ENCODE data around the gene CPTP.

CPTP gene

DNA sequence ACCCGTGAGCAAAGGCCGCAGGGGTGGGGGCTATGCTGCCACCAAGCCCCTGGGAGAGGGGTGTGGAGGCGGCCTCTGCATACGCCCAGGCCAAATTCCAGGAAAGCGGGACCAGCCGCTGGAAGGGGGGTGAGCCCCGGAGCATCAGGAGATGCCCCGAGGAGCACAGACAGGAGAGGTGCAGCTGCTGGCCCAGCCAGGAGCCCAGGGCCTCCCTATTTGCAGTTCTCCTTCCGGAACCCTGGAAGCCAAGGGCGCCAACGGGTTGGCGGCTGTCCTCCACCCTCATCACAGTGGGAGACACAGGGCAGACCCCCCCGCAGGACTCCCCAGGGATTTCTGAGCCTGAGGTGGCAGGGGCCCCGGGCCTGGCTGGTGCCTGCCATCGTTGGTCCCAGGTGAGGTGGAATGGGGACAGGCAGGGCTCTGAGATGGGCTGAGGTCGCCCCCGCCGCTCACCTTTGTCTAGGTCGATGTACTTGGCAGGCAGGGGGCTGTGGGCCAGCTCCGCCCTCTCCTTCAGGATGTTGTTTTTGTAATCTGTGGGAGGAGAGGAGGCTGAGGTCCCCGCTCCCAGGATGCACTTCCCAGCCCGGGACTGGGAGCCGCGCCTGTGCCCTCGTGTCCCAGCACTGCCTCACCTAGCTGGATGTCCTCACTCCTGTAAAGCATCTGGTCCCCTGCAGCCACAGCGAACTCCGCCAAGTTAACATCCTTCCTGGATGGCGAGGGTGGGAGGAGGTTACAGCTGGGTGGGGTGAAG is 29.0 kb downstream of the CPTP start:
- TF ChIP-seq, protein P1, sequence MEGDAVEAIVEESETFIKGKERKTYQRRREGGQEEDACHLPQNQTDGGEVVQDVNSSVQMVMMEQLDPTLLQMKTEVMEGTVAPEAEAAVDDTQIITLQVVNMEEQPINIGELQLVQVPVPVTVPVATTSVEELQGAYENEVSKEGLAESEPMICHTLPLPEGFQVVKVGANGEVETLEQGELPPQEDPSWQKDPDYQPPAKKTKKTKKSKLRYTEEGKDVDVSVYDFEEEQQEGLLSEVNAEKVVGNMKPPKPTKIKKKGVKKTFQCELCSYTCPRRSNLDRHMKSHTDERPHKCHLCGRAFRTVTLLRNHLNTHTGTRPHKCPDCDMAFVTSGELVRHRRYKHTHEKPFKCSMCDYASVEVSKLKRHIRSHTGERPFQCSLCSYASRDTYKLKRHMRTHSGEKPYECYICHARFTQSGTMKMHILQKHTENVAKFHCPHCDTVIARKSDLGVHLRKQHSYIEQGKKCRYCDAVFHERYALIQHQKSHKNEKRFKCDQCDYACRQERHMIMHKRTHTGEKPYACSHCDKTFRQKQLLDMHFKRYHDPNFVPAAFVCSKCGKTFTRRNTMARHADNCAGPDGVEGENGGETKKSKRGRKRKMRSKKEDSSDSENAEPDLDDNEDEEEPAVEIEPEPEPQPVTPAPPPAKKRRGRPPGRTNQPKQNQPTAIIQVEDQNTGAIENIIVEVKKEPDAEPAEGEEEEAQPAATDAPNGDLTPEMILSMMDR (IDR thresholded peaks at IDR 0.05; ENCODE audit: control extremely low read depth, extremely low read depth, low read depth, missing control alignments): no peak
- DNase-seq (ENCODE audit: extremely low spot score): no peak
- ChIA-PET CTCF (interaction anchor here (1.2 to 3.1 kb wide), 2 partner anchors 17 to 88 kb away, joined by 4 to 29 read pairs; no protein-coding TSS in a partner anchor), POLR2A (no interaction called here)

DNA sequence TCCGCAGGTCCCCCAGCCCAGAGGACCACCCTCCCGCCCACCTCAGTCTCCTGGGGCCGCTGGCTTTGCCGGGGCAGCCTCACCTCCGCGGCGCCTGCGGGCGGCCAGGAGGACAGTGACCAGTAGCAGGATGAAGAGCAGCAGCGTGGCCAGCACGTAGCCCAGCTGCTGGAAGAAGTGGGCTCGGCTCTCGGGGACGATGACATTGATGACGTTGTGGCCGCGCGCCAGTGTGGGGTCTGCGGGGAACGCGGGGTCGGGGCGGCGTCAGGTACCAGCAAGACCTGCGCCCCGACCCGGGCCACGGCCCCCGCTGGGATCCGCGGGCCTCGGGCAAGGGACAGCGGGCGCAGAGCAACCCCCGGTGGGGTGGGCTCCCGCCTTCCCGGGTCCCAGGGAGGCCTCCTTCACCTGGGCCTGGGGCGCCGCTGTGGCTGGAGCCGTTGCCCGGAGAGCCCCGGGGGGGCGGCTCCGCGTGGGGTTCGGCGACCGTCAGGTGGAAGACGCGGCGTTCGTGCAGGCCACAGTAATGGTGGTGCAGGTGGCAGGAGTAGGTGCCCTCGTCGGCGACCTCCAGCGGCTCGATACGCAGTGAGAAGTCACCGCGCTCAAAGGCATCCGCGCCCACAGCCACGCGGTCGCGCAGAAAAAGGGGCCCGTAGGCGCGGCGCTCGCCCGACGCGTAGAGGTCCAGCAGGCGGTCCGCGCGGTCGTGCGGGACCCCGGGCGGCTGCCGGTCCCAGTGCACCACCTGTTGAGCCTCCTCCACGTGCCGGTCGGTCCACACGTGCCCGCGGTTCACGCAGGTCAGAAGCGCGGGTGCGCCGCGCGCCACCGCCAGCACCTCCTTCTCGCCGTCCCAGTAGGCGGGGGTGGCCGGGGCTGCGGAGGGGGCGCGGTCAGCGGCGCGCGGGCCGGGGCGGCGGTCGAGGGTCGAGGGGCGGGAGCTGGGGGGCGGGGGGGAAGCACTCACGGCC is 30.0 kb downstream of the CPTP start:
- ChIA-PET POLR2A (no interaction called here), CTCF (interaction anchor here (3.1 kb wide), 1 partner anchor 16 kb away, joined by 29 read pairs; no protein-coding TSS in a partner anchor)
- DNase-seq (ENCODE audit: extremely low spot score): no peak

GRCh38 chr1:1355416-1355815 is 30.8 kb downstream of the CPTP start:
- no peak for DNase-seq (ENCODE audit: extremely low spot score)
- TF ChIP-seq, protein P1 (IDR thresholded peaks at IDR 0.05; ENCODE audit: control extremely low read depth, extremely low read depth, low read depth, missing control alignments): no peak
- CTCF ChIA-PET: no interaction called here
- POLR2A ChIA-PET: no interaction called here

More for the DNA sequence above, 30.0 kb downstream of the CPTP start:
- TF ChIP-seq, protein P1 (IDR thresholded peaks at IDR 0.05; ENCODE audit: control extremely low read depth, extremely low read depth, low read depth, missing control alignments): no peak

GRCh38 chr1:1356166-1356795 is 31.7 kb downstream of the CPTP start:
- TF ChIP-seq, protein P1 (IDR thresholded peaks at IDR 0.05; ENCODE audit: control extremely low read depth, extremely low read depth, low read depth, missing control alignments): no peak
- ChIA-PET POLR2A (no interaction called here), CTCF (no interaction called here)
- DNase-seq (ENCODE audit: extremely low spot score): no peak

DNA sequence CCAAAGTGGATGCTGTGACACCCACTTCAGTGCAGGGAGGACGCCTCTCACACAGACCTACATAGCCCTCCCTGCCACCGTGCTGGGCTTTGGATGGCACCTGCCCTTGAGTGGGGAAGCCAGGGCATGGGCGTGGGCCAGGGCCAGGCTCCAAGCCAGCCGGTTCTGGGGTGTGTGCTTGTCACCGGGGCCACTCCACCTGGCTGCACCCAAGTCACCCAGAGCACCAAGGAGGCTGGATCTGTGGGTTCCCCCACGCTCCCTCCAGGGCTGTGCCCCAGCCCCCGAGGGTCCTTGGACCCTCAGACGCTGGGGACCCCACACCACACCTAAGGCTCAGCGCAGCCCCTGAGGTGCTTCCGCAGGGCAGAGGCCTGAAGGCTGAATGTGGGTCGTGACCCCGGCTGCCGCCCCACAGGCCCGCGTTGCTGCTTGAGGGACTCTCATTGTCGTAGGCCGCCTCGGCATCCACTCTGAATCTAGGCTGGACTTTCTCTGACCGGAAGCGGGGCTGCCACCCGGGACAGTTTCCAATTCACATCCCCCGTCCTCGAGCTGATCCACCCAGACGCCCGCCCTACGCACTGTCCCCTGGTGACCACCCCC is 32.3 kb downstream of the CPTP start:
- no peak for DNase-seq (ENCODE audit: extremely low spot score)
- TF ChIP-seq, protein P1 (IDR thresholded peaks at IDR 0.05; ENCODE audit: control extremely low read depth, extremely low read depth, low read depth, missing control alignments): no peak
- POLR2A ChIA-PET: no interaction called here
- CTCF ChIA-PET: interaction anchor here (1.7 kb wide), 1 partner anchor 15 kb away, joined by 5 read pairs; no protein-coding TSS in a partner anchor
